Measurements from ENCODE around the gene ITGAE.

ITGAE gene

DNA sequence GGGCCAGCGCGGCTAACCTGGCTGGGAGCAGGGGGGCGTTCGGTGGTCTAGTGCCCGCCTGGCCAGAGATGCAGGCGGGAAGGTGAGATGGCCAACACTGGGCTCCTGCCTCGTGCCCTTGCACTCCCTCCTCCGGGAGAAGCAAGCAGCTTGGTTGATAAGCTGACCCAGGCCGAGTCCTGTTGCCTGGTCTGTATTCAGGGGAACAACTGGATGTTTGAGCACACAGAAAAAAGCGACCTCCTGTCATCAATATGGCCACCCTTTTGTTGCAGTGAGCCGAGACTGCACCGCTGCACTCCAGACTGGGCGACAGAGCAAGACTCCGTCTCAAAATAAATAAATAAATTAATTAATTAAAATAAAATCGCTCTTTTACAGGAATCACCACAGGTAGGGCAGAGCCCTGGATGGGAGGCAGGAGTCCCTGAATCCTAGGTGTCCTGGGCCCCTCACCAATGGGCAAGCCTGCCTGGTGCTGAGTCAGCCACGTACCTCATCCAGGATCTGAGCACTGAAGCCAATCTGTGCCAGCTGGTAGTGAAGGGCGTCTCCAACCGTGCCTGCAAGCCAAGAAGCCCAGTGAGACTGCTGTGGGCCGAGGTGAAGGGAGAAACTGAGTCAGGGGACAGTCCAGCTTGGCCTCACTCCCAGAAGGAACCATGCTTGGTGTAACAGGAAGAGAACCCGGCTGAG lies 45.5 kb downstream of the ITGAE start:
- no peak for ATAC-seq
- TF ChIP-seq CSDC2 (CRISPR knock-in tag; IDR thresholded peaks at IDR 0.05) (no peak), GLIS3 (CRISPR knock-in tag; IDR thresholded peaks at IDR 0.05) (no peak), ARNTL (CRISPR knock-in tag; IDR thresholded peaks at IDR 0.05; ENCODE audit: borderline replicate concordance, low read depth) (no peak), ZNF565 (CRISPR knock-in tag; conservative IDR thresholded peaks at IDR 0.05; ENCODE audit: low read depth) (no peak), RARB (CRISPR knock-in tag; IDR thresholded peaks at IDR 0.05) (no peak), ZNF8 (CRISPR knock-in tag; IDR thresholded peaks at IDR 0.05) (no peak), ZFP30 (CRISPR knock-in tag; IDR thresholded peaks at IDR 0.05) (no peak)
- TF ChIP-seq, protein P1, sequence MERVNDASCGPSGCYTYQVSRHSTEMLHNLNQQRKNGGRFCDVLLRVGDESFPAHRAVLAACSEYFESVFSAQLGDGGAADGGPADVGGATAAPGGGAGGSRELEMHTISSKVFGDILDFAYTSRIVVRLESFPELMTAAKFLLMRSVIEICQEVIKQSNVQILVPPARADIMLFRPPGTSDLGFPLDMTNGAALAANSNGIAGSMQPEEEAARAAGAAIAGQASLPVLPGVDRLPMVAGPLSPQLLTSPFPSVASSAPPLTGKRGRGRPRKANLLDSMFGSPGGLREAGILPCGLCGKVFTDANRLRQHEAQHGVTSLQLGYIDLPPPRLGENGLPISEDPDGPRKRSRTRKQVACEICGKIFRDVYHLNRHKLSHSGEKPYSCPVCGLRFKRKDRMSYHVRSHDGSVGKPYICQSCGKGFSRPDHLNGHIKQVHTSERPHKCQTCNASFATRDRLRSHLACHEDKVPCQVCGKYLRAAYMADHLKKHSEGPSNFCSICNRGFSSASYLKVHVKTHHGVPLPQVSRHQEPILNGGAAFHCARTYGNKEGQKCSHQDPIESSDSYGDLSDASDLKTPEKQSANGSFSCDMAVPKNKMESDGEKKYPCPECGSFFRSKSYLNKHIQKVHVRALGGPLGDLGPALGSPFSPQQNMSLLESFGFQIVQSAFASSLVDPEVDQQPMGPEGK (CRISPR knock-in tag; IDR thresholded peaks at IDR 0.05; ENCODE audit: borderline replicate concordance): no peak
- TF ChIP-seq, protein P2, sequence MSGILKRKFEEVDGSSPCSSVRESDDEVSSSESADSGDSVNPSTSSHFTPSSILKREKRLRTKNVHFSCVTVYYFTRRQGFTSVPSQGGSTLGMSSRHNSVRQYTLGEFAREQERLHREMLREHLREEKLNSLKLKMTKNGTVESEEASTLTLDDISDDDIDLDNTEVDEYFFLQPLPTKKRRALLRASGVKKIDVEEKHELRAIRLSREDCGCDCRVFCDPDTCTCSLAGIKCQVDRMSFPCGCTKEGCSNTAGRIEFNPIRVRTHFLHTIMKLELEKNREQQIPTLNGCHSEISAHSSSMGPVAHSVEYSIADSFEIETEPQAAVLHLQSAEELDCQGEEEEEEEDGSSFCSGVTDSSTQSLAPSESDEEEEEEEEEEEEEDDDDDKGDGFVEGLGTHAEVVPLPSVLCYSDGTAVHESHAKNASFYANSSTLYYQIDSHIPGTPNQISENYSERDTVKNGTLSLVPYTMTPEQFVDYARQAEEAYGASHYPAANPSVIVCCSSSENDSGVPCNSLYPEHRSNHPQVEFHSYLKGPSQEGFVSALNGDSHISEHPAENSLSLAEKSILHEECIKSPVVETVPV (CRISPR knock-in tag; IDR thresholded peaks at IDR 0.05): no peak
- TF ChIP-seq, protein P3, sequence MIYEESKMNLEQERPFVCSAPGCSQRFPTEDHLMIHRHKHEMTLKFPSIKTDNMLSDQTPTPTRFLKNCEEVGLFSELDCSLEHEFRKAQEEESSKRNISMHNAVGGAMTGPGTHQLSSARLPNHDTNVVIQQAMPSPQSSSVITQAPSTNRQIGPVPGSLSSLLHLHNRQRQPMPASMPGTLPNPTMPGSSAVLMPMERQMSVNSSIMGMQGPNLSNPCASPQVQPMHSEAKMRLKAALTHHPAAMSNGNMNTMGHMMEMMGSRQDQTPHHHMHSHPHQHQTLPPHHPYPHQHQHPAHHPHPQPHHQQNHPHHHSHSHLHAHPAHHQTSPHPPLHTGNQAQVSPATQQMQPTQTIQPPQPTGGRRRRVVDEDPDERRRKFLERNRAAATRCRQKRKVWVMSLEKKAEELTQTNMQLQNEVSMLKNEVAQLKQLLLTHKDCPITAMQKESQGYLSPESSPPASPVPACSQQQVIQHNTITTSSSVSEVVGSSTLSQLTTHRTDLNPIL (CRISPR knock-in tag; IDR thresholded peaks at IDR 0.05; ENCODE audit: low read depth): no peak

DNA sequence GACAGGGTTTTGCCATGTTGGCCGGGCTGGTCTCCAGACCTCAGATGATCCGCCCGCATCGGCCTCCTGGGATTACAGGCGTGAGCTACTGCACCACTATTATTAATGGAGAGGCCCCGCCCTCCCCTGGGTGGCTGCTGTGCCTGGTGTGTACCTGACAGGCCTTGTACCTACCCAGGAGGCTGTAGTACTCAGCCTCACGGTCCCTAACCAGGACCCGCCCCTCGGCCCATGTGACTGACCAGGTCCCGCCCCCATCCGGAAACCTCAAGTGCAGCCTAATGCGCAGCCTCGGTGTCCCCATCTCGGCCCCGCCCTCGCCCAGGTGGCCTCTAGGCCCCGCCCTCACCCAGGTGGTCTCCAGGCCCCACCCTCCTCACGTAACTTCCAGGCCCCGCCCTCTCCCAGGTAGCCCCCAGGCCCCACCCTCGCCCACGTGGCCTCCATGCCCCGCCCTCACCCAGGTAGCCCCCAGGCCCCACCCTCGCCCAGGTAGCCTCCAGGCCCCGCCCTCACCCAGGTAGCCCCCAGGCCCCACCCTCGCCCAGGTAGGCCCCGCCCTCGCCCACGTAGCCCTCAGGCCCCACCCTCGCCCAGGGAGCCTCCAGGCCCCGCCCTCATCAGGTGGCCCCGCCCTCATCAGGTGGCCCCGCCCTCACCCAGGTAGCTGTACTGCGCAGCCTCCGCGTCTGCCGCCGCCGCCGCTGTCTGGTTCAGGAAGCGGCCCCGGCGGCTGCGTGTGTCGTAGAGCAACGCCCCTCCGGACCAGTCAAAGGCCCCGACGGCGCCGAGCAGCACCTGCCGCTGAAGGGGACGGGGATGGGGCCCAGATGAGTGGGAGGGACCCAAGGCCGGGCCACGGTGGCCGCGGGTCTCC lies 46.3 kb downstream of the ITGAE start:
- TF ChIP-seq ZC3H10 (CRISPR knock-in tag; IDR thresholded peaks at IDR 0.05): no peak
- TF ChIP-seq, protein P4, sequence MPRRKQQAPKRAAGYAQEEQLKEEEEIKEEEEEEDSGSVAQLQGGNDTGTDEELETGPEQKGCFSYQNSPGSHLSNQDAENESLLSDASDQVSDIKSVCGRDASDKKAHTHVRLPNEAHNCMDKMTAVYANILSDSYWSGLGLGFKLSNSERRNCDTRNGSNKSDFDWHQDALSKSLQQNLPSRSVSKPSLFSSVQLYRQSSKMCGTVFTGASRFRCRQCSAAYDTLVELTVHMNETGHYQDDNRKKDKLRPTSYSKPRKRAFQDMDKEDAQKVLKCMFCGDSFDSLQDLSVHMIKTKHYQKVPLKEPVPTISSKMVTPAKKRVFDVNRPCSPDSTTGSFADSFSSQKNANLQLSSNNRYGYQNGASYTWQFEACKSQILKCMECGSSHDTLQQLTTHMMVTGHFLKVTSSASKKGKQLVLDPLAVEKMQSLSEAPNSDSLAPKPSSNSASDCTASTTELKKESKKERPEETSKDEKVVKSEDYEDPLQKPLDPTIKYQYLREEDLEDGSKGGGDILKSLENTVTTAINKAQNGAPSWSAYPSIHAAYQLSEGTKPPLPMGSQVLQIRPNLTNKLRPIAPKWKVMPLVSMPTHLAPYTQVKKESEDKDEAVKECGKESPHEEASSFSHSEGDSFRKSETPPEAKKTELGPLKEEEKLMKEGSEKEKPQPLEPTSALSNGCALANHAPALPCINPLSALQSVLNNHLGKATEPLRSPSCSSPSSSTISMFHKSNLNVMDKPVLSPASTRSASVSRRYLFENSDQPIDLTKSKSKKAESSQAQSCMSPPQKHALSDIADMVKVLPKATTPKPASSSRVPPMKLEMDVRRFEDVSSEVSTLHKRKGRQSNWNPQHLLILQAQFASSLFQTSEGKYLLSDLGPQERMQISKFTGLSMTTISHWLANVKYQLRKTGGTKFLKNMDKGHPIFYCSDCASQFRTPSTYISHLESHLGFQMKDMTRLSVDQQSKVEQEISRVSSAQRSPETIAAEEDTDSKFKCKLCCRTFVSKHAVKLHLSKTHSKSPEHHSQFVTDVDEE (CRISPR knock-in tag; IDR thresholded peaks at IDR 0.05): no peak
- TF ChIP-seq ZNF565 (CRISPR knock-in tag; conservative IDR thresholded peaks at IDR 0.05; ENCODE audit: low read depth): no peak
- no peak for TF ChIP-seq TOX (CRISPR knock-in tag; IDR thresholded peaks at IDR 0.05; ENCODE audit: borderline replicate concordance)
- TF ChIP-seq, protein P3 (CRISPR knock-in tag; IDR thresholded peaks at IDR 0.05; ENCODE audit: low read depth): no peak
- TF ChIP-seq ZNF70 (CRISPR knock-in tag; IDR thresholded peaks at IDR 0.05): no peak
- TF ChIP-seq, protein P5, sequence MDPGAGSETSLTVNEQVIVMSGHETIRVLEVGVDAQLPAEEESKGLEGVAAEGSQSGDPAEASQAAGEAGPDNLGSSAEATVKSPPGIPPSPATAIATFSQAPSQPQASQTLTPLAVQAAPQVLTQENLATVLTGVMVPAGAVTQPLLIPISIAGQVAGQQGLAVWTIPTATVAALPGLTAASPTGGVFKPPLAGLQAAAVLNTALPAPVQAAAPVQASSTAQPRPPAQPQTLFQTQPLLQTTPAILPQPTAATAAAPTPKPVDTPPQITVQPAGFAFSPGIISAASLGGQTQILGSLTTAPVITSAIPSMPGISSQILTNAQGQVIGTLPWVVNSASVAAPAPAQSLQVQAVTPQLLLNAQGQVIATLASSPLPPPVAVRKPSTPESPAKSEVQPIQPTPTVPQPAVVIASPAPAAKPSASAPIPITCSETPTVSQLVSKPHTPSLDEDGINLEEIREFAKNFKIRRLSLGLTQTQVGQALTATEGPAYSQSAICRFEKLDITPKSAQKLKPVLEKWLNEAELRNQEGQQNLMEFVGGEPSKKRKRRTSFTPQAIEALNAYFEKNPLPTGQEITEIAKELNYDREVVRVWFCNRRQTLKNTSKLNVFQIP (CRISPR knock-in tag; IDR thresholded peaks at IDR 0.05; ENCODE audit: borderline replicate concordance, low read depth): no peak
- no peak for TF ChIP-seq ZFP3 (CRISPR knock-in tag; IDR thresholded peaks at IDR 0.05)
- TF ChIP-seq ISL1 (CRISPR knock-in tag; IDR thresholded peaks at IDR 0.05): no peak
- no peak for TF ChIP-seq SNAI2 (CRISPR knock-in tag; IDR thresholded peaks at IDR 0.05)
- no peak for TF ChIP-seq TCF4 (CRISPR knock-in tag; IDR thresholded peaks at IDR 0.05; ENCODE audit: borderline replicate concordance)
- no peak for TF ChIP-seq ZNF8 (CRISPR knock-in tag; IDR thresholded peaks at IDR 0.05)
- no peak for TF ChIP-seq BACH2 (CRISPR knock-in tag; IDR thresholded peaks at IDR 0.05; ENCODE audit: borderline replicate concordance)
- TF ChIP-seq CSDC2 (CRISPR knock-in tag; IDR thresholded peaks at IDR 0.05): no peak
- peak; percentile 17; the same call in 2 of the 3 replicates for ATAC-seq
